ENCODE measurements around the gene EDN1. TPM values are rescaled to one million over a fixed set of nuclear protein-coding genes. Genes with fewer than 3 reads are reported as not detected.

Gene EDN1
- total RNA-seq, 4 donors from 2014 or later, result 3.6 to 38.4 (median 20.1) TPM

DNA sequence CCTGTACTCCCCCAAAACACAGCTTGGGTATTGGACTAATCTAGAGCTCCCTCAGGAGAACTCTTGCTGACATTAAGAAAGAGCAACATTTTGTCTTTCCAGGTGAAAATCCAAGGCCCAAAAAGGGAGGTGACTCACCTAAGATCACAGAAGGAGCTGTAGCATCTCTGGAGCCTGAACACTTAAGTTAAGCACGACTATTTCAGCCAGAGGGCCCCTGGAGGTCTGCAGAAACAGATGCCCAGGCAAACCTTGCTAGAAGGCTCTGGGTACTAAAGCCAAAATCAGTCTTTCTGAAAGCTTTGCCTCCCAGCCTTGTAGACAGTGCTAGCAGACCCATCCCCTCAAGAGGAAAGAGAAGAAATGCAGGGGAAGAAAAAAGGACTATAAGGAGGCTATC is 8.8 kb downstream of the EDN1 start:
- no peak for DNase-seq (ENCODE audit: low spot score)
- TF ChIP-seq, protein P1, sequence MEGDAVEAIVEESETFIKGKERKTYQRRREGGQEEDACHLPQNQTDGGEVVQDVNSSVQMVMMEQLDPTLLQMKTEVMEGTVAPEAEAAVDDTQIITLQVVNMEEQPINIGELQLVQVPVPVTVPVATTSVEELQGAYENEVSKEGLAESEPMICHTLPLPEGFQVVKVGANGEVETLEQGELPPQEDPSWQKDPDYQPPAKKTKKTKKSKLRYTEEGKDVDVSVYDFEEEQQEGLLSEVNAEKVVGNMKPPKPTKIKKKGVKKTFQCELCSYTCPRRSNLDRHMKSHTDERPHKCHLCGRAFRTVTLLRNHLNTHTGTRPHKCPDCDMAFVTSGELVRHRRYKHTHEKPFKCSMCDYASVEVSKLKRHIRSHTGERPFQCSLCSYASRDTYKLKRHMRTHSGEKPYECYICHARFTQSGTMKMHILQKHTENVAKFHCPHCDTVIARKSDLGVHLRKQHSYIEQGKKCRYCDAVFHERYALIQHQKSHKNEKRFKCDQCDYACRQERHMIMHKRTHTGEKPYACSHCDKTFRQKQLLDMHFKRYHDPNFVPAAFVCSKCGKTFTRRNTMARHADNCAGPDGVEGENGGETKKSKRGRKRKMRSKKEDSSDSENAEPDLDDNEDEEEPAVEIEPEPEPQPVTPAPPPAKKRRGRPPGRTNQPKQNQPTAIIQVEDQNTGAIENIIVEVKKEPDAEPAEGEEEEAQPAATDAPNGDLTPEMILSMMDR (IDR thresholded peaks at IDR 0.05), result no peak
- ATAC-seq (ENCODE audit: low FRiP score), result no peak

DNA sequence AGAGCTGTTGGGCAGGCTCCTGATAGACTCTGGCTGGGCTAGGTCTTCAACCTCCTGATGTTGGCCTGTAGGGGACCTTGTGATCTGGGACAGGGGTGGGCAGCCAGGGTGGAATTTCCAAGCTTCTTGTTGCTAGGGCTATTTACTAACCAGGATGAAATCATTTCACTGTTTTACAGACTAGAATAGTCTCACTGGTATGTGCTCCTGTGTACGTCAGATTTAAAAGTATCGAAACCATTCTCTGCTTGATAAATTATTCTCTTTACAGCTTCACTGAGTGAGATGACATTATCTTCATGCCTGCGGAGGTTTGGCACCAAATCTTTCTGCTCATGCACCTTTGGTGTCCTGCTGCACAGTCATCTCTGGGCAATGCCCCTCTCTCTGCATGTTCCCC is 10.9 kb downstream of the EDN1 start:
- TF ChIP-seq, protein P1 (IDR thresholded peaks at IDR 0.05), result no peak
- no peak for ATAC-seq (ENCODE audit: low FRiP score)
- no peak for DNase-seq (ENCODE audit: low spot score)

DNA sequence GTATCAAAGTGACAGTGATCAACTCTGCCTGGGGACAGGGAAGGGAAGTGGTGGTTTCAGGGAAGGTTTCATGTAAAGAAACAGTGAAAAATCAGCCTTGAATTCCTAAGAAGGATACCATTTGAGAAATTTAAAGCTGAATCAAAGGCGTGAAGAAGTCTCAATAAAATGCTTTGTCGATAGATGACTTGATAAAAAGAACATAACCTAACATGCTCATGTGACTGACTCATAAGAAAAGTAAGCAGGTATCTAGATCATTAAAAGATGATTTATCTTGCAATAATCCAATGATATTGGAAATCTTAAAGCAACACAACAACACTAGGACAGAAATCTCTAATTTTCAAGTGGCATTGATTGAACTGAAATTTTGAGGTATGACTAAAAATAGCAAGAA is 14.3 kb downstream of the EDN1 start:
- TF ChIP-seq, protein P1 (IDR thresholded peaks at IDR 0.05), result no peak
- DNase-seq (ENCODE audit: low spot score), result no peak
- no peak for ATAC-seq (ENCODE audit: low FRiP score)

DNA sequence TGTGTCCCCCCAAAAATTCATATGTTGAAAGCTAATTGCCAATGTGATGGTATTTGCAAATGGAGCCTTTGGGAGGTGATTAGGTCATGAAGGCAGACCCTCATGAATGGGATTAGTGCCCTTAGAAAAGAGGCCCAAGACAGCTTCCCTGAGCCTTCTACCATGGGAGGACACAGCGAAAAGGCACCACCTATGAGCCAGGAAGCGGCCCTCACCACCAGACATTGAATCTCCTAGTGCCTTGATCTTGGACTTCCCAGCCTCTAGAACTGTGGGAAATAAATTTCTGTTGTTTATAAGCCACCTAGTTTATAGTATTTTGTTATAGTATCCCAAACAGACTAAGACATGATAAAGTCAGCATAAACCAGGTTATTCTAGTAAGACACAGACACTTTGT is 18.9 kb downstream of the EDN1 start:
- TF ChIP-seq, protein P1 (IDR thresholded peaks at IDR 0.05), result no peak
- ATAC-seq (ENCODE audit: low FRiP score) (no peak), DNase-seq (ENCODE audit: low spot score) (no peak)

DNA sequence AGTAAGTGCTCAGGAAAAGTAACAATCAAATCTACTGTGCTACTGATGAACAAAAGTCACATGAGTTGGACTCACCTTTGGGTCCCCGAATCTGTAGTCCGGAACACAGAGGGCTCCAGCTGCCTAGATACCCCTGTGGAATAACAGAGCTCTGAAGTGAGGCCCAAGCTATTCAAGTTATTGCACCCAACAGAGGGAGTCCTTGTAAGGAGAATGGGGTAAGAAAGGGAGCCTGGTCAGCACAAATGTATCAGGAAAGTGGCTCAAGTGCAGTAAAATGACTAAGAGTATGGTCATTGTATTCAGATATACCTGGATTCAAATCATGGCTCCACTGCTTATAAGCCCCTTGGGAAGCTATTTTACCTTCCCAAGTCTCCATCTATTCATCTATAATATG is 20.9 kb downstream of the EDN1 start:
- no peak for ATAC-seq (ENCODE audit: low FRiP score)
- no peak for DNase-seq (ENCODE audit: low spot score)
- TF ChIP-seq, protein P1 (IDR thresholded peaks at IDR 0.05), result no peak

DNA sequence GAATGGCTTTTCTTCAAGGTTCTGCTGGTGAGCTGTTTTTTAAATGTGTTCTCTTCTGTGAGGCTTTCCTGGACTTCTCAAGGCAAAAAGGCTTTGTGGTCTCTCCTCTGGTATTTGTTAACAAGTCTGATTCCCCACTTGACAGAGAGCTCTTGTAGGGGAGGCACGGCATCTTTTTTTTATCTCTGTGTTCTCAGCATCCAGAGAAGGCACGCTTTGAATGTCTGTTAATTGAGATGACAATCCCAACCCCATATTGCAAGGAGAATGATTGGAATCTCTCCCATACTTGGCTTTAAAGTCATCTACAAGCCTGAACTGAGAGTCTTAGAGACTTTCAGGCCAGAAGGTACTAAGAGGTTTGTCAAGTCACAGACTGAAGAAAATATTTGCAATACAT is 22.6 kb downstream of the EDN1 start:
- TF ChIP-seq, protein P1 (IDR thresholded peaks at IDR 0.05), result no peak
- ATAC-seq (ENCODE audit: low FRiP score) (no peak), DNase-seq (ENCODE audit: low spot score) (no peak)

DNA sequence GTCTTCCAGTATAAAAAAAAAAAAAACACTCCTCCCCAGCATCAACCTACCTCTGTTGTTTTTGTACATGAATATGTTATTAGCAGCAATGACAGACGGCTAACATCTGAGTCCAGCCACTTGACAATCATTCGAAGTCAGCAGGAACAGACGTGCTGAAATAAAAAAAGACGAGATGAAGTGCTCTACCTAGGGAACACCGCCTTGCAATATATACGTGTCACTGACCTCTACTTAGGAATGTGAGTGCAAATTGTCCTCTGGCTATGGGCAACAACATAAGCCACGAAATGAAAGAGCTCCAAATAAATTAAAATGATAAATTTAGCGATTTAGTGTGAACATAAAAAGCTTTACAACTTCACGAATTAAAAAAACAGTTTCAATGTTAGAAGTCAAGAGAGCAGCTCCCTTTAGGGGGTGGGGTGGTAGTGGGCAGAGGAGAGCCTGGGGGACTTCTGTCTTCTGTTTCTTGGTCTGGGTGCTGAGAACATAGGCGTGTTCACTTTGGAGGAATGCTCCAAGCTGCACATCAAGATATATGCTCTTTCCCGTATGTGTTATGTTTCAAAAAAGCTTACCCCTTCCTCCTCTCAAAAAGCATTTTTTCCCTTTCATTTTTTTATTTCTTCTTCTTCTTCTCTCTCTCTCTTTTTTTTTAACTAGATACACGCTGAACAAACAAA is 23.3 kb downstream of the EDN1 start:
- TF ChIP-seq, protein P1 (IDR thresholded peaks at IDR 0.05), result no peak

More for the DNA sequence above, 23.3 kb downstream of the EDN1 start:
- ATAC-seq (ENCODE audit: low FRiP score), result no peak
- DNase-seq (ENCODE audit: low spot score), result no peak
